Fibroblast of mammary gland (primary cell): ENCODE data around the gene SMARCC1.

Experiments used
- DNase-seq: peaks from one replicate; pipeline ENCODE4 v3.0.0-alpha.2; 2010; ENCODE audit warnings: low read depth
- H3K4me3 ChIP-seq: 2 replicates; pipeline ENCODE4 v1.5.1; 2011; ENCODE audit warnings: low read depth, mild to moderate bottlenecking, low read length, moderate library complexity; ENCODE audit not compliant: control insufficient read depth
- TF ChIP-seq, protein P1 (sequence below): conservative IDR thresholded peaks from 2 replicates; pipeline ENCODE4 v1.5.1; 2011; ENCODE audit warnings: low read depth, low read length, inconsistent platforms; ENCODE audit not compliant: control insufficient read depth, insufficient read depth

SMARCC1 gene

DNA sequence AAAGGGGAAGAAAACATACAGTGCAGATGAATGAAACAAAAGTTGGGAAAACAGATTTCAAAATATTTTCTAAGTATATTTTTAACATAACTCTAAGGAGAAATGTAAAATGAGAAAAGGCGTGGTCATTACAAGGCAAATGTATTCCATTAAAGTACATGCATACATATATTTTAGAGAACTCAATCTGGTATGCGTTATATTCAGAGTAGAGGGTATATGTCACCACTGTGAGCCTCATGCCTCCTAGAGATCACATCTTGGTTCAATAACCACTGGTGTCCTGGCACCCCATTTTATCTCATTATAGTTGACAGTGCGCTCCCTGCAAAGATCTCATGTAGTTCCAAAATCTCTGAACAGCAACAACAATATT is 77.5 kb downstream of the SMARCC1 start:
- H3K4me3 ChIP-seq, result no peak overlapping the region
- DNase-seq, result no peak
- TF ChIP-seq, protein P1, sequence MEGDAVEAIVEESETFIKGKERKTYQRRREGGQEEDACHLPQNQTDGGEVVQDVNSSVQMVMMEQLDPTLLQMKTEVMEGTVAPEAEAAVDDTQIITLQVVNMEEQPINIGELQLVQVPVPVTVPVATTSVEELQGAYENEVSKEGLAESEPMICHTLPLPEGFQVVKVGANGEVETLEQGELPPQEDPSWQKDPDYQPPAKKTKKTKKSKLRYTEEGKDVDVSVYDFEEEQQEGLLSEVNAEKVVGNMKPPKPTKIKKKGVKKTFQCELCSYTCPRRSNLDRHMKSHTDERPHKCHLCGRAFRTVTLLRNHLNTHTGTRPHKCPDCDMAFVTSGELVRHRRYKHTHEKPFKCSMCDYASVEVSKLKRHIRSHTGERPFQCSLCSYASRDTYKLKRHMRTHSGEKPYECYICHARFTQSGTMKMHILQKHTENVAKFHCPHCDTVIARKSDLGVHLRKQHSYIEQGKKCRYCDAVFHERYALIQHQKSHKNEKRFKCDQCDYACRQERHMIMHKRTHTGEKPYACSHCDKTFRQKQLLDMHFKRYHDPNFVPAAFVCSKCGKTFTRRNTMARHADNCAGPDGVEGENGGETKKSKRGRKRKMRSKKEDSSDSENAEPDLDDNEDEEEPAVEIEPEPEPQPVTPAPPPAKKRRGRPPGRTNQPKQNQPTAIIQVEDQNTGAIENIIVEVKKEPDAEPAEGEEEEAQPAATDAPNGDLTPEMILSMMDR, result no peak

DNA sequence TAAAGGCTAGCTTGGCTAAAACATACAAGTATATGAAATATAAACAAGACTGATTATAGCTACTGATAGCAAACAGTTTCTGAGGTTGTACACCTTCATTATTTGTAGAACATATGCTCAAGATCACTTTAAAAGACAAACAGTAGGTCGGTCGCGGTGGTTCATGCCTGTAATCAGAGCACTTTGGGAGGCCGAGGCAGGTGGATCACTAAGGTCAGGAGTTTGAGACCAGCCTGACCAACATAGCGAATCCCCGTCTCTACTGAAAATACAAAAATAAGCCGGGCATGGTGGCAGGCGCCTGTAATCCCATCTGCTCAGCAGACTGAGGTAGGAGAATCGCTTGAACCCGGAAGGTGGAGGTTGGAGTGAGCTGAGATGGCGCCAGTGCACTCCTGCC is 80.3 kb downstream of the SMARCC1 start:
- TF ChIP-seq, protein P1, result no peak
- H3K4me3 ChIP-seq, result no peak overlapping the region
- no peak for DNase-seq

DNA sequence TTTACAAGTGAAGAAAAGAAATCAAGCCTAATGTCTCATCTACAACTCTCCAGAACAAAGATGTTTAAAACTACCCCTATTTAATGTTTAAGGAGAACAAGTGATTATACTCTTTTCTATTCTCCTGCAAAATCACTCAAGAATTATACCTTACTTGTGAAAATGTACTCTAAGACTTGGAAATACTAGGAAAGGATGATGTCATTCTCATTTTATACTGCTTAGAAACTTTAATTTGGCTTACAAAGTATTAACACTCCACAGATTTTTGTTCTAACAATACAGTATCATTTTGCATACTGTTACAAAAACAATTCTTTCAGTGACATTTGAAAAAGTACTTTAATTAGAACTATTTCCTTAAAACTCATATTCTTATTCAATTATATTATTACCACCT is 89.5 kb downstream of the SMARCC1 start:
- H3K4me3 ChIP-seq, result no peak overlapping the region
- DNase-seq, result no peak
- TF ChIP-seq, protein P1, result no peak

DNA sequence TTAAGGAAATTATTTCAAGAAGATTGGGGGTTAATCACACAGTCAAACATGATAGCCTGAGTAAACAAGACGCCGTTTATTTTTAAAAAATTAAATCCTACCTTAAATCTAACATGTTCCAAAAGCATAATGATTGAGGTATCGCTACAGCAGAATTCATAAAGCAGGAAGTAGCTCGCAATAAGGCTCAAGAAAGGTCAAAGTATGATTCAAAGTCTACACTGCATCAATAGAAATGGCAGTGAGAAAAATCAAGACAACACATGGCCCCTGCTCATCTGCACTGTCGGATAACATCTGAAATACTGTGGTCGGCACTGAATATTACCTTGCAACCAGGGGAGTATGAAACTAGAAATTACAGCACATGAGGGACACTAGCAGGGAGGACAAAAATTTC is 93.2 kb downstream of the SMARCC1 start:
- no peak overlapping the region for H3K4me3 ChIP-seq
- TF ChIP-seq, protein P1, result no peak
- DNase-seq, result no peak

DNA sequence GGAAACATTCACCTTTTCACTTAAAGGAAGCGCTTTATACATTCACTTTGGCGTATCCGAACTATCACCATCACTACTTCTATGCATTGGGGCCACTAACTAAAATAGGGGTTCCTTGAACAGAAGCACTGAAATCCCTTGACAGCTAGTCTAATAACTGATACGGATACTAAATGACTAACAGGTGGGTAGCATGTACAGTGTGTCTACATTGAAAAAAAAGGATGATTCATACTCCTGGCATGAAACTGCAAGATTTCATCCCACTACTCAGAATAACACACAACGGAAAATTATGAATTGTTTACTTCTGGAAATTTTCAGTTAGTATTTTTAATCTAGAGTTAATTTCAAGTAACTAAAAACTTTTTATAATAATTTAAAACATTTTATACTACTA is 96.7 kb downstream of the SMARCC1 start:
- peak; percentile 28 for DNase-seq
- TF ChIP-seq, protein P1, result no peak
- H3K4me3 ChIP-seq, result no peak overlapping the region

DNA sequence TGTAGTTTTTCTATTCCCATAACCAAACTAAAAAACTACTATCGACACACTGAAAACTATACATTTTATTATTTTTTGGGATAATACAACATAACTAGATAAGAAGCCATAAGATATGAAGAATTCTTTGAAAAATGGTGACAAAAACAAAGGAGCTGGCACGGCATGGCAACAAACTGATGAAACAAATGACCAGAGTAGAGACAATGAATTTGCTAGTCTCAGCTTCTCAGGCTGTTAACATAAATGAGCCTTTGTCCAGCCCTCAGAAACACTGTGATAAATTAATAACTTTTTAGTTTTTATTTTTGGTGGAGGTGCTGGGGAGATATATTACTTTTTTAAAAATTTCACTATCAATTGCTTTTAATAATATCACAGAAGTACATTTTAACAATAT is 100.7 kb downstream of the SMARCC1 start:
- no peak overlapping the region for H3K4me3 ChIP-seq
- TF ChIP-seq, protein P1, result no peak
- DNase-seq, result no peak
